Fibroblast of upper back skin (primary cell): ENCODE results near the gene S1PR4.
"Not testable (repeated sequence)": the region's sequence is repeated elsewhere in the genome, so short reads cannot be mapped to it uniquely, and the experiment has no call there.

Experiments
- DNase-seq: peaks from one replicate; pipeline ENCODE4 v3.0.0-alpha.2; 2013

Gene S1PR4

GRCh38 chr19:3153286-3154230 is 25.0 kb upstream of the S1PR4 start:
- no peak for DNase-seq

GRCh38 chr19:3154447-3154846 is 24.1 kb upstream of the S1PR4 start:
- DNase-seq, result not testable (repeated sequence)

- peak; percentile 99 for DNase-seq
These were observed 23.4 kb upstream of the S1PR4 start for GRCh38 chr19:3154957-3155736.

- no peak for DNase-seq
These were observed 21.3 kb upstream of the S1PR4 start for GRCh38 chr19:3157096-3157845.

- no peak for DNase-seq
These were observed 19.0 kb upstream of the S1PR4 start for GRCh38 chr19:3159565-3159964.

- DNase-seq, result no peak
These were observed 18.4 kb upstream of the S1PR4 start for GRCh38 chr19:3160219-3160618.

- DNase-seq, result no peak
These were observed 17.1 kb upstream of the S1PR4 start for GRCh38 chr19:3161453-3161852.

GRCh38 chr19:3162418-3163229 is 15.9 kb upstream of the S1PR4 start:
- DNase-seq, result no peak

- DNase-seq, result peak; percentile 56
These were observed 15.2 kb upstream of the S1PR4 start for GRCh38 chr19:3163230-3163886.

- no peak for DNase-seq
These were observed 14.6 kb upstream of the S1PR4 start for GRCh38 chr19:3163943-3164342.

GRCh38 chr19:3167533-3168272 is 10.9 kb upstream of the S1PR4 start:
- no peak for DNase-seq

GRCh38 chr19:3171894-3172672 is 6.5 kb upstream of the S1PR4 start:
- no peak for DNase-seq

- DNase-seq, result not testable (repeated sequence)
These were observed 5.9 kb upstream of the S1PR4 start for GRCh38 chr19:3172673-3173000.

GRCh38 chr19:3175781-3176714 is 2.5 kb upstream of the S1PR4 start:
- DNase-seq, result peak; percentile 46

GRCh38 chr19:3176715-3177501 is 1.7 kb upstream of the S1PR4 start:
- peak; percentile 24 for DNase-seq

GRCh38 chr19:3178973-3179738 is 587 bp downstream of the S1PR4 start:
- no peak for DNase-seq

GRCh38 chr19:3179739-3180293 is 1.2 kb downstream of the S1PR4 start:
- DNase-seq, result no peak
